ENCODE data around the gene NRCAM.
A peak's percentile ranks its signal among the peaks of the same experiment; 100 is the strongest.

The NRCAM gene

DNA sequence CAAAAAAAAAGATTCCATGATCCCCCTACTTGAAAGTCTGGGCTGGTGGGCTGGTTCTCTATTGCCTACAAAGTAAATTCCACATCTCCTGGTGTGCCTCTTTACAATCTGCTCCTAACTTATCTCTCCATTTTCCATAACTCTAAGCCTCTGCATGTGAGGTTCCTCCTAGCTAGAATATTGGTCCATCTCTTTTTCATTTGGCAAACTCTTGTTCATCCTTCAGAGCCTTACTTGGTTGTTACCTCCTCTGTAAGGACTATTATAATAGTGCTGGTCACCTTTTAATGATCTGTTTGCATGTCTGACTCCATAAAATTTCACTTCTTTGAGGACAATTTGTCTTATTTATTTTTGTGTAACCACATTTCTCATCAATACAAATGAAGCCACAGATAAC lies 1.6 kb upstream of the NRCAM start:
- DNase-seq, result no peak

DNA sequence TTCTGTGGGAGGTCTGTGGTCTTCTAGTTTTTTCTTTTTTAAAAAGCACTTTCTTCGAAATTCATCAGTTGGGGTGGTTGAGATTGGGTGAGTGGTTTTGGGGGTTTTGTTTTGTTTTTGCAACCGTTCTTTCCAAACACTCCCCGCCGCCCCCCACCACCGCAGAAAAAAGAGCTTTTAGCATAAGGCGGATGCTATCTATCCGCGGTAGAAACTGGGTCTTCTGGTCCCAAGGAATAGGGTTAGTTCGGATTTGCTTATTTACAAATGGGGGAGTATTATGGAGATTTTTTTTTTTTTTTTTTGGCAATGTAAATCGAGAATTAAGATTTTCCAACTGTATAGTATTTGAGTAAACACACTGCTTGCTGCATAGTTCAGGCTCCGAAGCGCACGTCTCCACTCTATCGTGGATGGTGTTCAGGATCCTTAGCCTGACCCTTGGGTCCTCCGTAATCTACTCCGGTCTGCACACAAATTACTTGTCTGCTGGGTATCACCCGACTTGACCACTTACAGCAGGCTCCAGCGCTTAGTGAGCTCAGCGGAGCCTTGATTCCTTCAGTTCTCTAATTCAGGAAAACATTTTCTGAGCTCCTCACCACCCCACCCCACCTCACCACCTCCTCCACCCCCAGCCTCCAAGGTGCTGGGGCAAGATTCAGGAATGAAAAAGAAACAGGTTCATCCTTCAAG lies 757 bp upstream of the NRCAM start:
- DNase-seq, result peak; percentile 45

- DNase-seq, result peak; percentile 83
These were observed 662 bp downstream of the NRCAM start for GRCh38 chr7:108455551-108455997.

DNA sequence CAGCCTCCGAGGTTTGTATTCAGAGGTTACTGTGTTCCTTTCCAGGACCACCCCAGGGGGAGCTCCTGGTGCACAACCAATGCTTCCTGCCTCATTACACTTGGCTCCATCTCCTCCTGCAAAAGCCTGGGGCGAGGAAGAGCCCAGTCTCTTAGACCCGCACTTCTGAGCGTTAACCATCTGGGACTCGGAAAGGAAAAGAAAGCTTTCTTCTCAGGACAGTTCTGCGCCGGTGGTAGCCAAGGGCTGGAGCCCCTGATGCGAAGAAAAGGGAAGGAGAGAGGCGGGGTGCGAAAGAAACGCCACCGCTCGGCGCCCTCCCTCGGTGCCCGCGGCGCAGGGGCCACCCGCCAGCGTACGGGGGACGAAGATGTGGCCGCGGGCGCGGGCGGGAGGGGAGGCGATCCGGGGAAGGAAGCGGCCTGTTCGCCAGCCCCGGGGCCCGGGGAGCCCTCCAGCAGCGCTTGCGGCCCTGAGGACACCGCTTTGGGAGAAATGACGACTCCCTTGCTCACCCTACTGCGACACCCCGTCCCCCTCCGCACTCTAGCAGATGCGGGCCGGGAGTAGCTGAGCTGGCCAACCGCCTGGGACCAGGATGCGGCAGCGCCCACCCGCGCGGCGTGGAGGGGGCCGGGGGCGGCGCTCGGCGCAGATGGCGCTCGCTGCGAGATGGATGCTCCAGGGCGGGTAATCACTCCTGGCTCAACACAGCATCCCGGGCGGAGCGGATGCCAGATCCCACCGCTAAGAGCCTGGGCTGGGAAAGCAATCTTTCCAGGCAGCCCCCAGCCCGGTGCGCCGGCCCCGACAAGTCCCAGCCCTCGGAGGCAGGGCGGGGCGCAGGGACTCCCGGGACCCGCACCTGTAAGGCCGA lies 1.3 kb downstream of the NRCAM start:
- DNase-seq, result peak; percentile 97

DNA sequence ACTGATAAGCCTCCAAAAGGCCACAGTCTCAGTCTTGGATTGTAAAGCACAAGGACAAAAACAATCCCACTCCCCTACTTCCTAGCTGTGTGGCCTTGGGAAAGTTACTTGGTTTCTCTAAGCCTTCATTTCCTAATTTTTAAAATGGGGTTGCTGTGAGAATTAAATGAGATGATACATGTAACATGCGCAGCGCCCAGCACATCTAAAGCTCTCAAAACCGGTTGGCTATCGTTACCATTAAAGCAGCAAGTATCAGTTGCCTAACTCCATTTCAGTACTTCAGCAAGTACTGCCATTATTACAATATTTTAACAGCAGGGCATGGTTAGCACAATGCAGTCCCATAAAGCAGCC lies 1.9 kb downstream of the NRCAM start:
- no peak for DNase-seq

DNA sequence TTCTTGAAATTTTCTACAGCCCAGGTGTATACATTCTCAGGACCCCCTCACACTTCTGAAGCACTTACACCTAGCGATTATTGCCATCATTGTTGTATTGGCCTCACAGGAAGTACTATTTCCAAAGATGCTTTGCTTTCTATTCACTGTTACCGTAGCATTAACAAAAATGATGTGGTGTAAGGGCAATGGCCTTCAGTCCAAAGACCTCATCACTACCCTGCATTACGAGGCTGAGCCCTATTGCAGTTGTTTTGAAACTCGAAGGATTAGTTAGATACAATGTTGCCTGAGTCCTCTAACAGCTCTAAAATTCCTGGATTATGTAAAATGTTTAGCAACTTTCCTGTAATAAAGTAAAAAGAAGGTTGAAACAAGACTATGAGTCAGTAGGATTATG lies 2.9 kb downstream of the NRCAM start:
- DNase-seq, result peak; percentile 32

GRCh38 chr7:108452707-108453106 lies 3.5 kb downstream of the NRCAM start:
- peak; percentile 77 for DNase-seq

- DNase-seq, result peak; percentile 22
These were observed 4.9 kb downstream of the NRCAM start for GRCh38 chr7:108451296-108451848.

GRCh38 chr7:108450160-108450559 lies 6.1 kb downstream of the NRCAM start:
- DNase-seq, result peak; percentile 34

- DNase-seq, result no peak
These were observed 6.7 kb downstream of the NRCAM start for GRCh38 chr7:108449521-108449920.

DNA sequence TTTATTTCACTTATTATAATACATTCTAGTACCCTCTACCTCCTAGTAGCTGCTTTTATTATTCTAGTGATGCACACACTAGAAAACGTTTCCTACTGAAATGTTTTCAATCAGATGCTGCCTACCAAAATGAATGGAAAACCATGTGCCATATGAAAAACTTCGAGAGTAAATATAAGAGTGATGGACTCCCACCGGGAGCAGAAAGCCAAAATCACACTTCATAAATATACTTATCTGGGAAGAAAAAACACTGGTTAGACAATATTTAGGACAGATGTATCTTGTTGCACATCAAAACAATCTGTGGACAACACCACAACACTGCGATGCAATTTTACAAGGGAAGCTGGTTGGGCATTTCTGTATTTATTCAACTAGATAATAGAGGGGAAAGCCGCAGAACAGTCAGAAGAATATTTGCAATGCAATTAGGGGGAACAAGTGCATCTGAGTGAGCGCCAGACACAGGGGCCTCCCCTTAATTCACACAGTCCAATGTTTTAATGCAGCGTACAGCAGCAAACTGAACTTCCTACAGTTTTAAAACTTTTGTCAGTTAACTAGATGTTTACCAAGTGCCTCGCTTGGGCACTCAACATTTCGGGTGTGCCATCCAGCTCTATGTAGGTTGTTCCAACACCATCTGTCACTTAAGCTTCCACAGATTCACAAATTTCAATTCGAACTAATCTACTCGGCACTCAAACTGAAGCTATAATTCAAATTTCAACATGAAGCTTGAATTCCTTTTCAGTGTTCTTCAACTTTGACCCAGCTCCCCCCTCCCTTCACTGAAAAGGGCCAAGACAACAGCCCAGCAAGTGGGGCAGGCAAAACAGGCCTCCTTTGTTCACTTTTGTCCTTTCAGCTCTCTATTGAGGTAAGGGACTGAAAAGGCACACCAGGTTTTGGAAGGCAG lies 7.4 kb downstream of the NRCAM start:
- peak; percentile 89 for DNase-seq

DNA sequence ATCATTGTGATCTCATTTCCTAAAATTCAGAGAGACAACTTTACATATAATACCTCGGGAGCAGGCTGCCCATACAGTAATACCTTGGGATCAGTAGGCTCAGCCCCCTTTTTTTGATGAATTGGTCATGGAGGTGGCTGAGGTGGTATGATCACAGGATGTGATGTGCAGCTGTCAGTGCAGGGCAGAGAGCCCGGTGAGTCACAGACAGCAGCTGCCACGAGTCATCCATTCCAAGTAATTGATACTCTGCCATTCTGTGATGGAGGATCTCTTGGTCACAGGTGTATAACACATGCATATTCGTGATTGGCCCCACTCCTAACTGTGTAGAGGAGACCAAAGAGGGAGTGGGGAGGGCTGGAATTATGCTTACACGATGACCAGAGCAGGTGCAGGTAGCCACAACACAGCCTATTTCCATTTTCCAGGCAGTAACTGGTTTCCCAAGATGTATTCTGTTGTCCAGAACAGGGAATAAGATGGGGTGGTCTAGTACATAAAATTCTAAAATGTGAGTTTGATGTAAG lies 14.1 kb downstream of the NRCAM start:
- DNase-seq, result peak; percentile 91

GRCh38 chr7:108441392-108441955 lies 14.8 kb downstream of the NRCAM start:
- DNase-seq, result no peak

GRCh38 chr7:108440613-108441012 lies 15.6 kb downstream of the NRCAM start:
- no peak for DNase-seq

DNA sequence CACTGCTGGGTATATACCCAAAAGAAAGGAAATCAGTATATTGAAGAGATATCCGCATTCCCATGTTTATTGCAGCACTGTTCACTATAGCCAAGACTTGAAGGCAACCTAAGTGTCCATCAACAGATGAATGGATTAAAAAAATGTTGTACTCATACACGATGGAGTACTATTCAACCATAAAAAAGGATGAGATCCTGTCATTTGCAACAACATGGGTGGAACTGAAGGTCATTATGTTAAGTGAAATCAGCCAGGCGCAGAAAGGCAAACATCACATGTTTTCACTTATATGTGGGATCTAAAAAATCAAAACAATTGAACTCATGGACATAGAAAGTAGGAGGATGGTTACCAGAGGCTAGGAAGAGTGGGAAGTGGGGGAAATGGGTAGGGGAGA lies 19.3 kb downstream of the NRCAM start:
- DNase-seq, result peak; percentile 76

- DNase-seq, result peak; percentile 70
These were observed 22.2 kb downstream of the NRCAM start for GRCh38 chr7:108434010-108434409.

- DNase-seq, result peak; percentile 94
These were observed 25.1 kb downstream of the NRCAM start for GRCh38 chr7:108431099-108431498.

DNA sequence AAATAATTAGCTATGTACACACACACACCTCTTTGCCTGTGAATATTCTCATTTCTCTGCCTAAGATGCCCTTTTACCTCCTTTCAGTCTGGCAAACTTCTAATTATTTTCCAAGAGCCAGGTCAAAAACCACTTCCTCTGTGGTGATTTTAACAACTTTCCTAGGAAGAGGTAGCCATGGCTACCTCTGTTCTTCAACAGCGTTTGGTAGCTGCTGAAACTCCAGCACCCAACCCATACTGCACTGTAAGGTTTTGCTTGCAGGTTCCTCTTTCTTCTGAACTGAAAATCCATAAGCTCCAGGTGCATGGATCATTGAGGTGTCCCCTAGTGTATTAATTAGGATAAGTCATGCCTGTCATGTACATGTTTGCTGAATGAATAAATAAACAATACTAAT lies 25.6 kb downstream of the NRCAM start:
- no peak for DNase-seq

- DNase-seq, result peak; percentile 71
These were observed 28.5 kb downstream of the NRCAM start for GRCh38 chr7:108427766-108428165.

DNA sequence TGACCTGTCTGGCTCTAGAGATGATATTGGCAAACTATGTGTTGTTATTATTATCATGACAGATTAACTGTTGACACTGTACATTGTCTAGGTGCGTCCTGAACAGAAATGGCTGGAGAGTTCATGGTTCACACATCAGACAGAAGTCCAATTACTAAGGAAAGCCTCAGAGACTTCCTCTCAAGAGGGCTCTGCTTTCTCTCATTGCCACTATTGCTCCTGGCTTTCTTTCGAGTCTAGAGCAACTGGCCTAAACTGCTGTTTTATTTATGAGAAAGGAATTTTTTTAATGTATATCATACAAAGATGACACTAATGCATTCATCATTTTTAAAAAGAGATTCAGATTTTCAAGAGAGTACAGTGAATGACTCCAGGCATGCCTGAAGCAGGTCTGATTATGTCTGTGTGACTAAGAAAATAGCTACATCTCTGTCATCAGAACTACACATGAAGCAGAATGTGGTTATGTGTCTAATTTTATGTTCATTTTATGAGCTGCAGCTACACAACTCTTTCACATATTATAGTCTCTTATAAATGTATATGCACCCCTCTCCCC lies 30.4 kb downstream of the NRCAM start:
- peak; percentile 64 for DNase-seq

GRCh38 chr7:108424013-108424412 lies 32.2 kb downstream of the NRCAM start:
- peak; percentile 79 for DNase-seq
